ENCODE measurements around the gene LPIN1.

- TF ChIP-seq CTCF (IDR thresholded peaks at IDR 0.05) = no peak
- TF ChIP-seq POLR2A (IDR thresholded peaks at IDR 0.05) = no peak
These were observed 68.6 kb downstream of the LPIN1 start for GRCh38 chr2:11814979-11815510.
